ENCODE data around the gene MRI1.

The MRI1 gene

GRCh38 chr19:13814550-13814949 lies 50.2 kb downstream of the MRI1 start:
- H3K27ac ChIP-seq: no peak overlapping the region
- TF ChIP-seq ZFX (IDR thresholded peaks at IDR 0.05; ENCODE audit: borderline replicate concordance) (no peak), CTCF (IDR thresholded peaks at IDR 0.05) (no peak)

- H3K27ac ChIP-seq: peak overlapping the region; percentile 84
- TF ChIP-seq ZFX (IDR thresholded peaks at IDR 0.05; ENCODE audit: borderline replicate concordance) (no peak), CTCF (IDR thresholded peaks at IDR 0.05) (no peak)
Measured at GRCh38 chr19:13817018-13817614, 52.8 kb downstream of the MRI1 start.

GRCh38 chr19:13817615-13818371 lies 53.5 kb downstream of the MRI1 start:
- H3K27ac ChIP-seq: peak overlapping the region; percentile 84
- TF ChIP-seq ZFX (IDR thresholded peaks at IDR 0.05; ENCODE audit: borderline replicate concordance) (no peak), CTCF (IDR thresholded peaks at IDR 0.05) (peak; percentile 15; the same call in 1 of the 2 replicates)

- TF ChIP-seq CTCF (IDR thresholded peaks at IDR 0.05) (no peak), ZFX (IDR thresholded peaks at IDR 0.05; ENCODE audit: borderline replicate concordance) (no peak)
- no peak overlapping the region for H3K27ac ChIP-seq
Measured at GRCh38 chr19:13819238-13819637, 54.9 kb downstream of the MRI1 start.

- no peak overlapping the region for H3K27ac ChIP-seq
- TF ChIP-seq ZFX (IDR thresholded peaks at IDR 0.05; ENCODE audit: borderline replicate concordance) (no peak), CTCF (IDR thresholded peaks at IDR 0.05) (no peak)
Measured at GRCh38 chr19:13821292-13821691, 57.0 kb downstream of the MRI1 start.

GRCh38 chr19:13823256-13823655 lies 58.9 kb downstream of the MRI1 start:
- no peak overlapping the region for H3K27ac ChIP-seq
- TF ChIP-seq ZFX (IDR thresholded peaks at IDR 0.05; ENCODE audit: borderline replicate concordance): no peak
- TF ChIP-seq CTCF (IDR thresholded peaks at IDR 0.05): no peak

Measured in 22Rv1 (cell line).